GM10266 (cell line): Measurements from ENCODE around the gene SETD1A.

ENCODE experiments used
- DNase-seq: peaks from one replicate; pipeline ENCODE4 v3.0.0; 2012; ENCODE audit errors: extremely low spot score
- TF ChIP-seq, protein P1 (sequence below): IDR thresholded peaks from 2 replicates; pipeline ENCODE4 v1.5.1; 2012; ENCODE audit warnings: mild to moderate bottlenecking, low read depth; ENCODE audit not compliant: control insufficient read depth, insufficient read depth; ENCODE audit errors: missing control alignments

Gene SETD1A

GRCh38 chr16:31020536-31020935 lies 63.0 kb downstream of the SETD1A start:
- TF ChIP-seq, protein P1, sequence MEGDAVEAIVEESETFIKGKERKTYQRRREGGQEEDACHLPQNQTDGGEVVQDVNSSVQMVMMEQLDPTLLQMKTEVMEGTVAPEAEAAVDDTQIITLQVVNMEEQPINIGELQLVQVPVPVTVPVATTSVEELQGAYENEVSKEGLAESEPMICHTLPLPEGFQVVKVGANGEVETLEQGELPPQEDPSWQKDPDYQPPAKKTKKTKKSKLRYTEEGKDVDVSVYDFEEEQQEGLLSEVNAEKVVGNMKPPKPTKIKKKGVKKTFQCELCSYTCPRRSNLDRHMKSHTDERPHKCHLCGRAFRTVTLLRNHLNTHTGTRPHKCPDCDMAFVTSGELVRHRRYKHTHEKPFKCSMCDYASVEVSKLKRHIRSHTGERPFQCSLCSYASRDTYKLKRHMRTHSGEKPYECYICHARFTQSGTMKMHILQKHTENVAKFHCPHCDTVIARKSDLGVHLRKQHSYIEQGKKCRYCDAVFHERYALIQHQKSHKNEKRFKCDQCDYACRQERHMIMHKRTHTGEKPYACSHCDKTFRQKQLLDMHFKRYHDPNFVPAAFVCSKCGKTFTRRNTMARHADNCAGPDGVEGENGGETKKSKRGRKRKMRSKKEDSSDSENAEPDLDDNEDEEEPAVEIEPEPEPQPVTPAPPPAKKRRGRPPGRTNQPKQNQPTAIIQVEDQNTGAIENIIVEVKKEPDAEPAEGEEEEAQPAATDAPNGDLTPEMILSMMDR = no peak
- DNase-seq = no peak

DNA sequence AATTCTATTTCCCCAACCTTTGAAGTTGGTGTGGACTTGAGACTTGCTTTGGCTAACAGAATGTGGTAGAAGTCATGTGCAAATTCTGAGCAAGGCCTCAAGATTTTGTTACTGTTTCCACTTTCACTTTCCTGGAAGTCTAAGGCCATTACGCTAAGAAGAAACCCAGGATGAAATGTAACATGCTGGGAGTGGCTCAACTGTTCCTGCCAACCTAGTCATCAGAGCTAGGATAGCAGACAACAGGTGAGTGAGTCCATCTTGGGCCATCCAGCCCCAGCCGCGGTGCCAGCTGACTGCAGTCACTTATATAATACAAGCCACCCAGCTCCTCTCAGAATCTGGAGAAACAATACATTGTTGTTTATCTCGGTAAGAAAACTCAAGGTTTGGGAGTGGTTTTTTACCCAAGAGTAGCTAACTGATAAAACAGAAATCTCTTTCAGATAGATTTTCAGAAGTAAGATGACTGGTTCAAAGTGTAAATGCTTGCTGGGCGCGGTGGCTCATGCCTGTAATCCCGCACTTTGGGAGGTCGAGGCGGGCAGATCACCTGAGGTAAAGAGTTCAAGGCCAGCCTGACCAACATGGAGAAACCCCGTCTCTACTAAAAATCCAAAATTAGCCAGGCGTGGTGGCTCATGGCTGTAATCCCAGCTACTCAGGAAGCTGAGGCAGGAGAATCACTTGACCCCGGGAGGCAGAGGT lies 65.1 kb downstream of the SETD1A start:
- TF ChIP-seq, protein P1 = no peak
- DNase-seq = no peak

GRCh38 chr16:31023252-31023602 lies 65.7 kb downstream of the SETD1A start:
- TF ChIP-seq, protein P1 = no peak
- no peak for DNase-seq

GRCh38 chr16:31023627-31024226 lies 66.2 kb downstream of the SETD1A start:
- TF ChIP-seq, protein P1 = no peak
- no peak for DNase-seq

DNA sequence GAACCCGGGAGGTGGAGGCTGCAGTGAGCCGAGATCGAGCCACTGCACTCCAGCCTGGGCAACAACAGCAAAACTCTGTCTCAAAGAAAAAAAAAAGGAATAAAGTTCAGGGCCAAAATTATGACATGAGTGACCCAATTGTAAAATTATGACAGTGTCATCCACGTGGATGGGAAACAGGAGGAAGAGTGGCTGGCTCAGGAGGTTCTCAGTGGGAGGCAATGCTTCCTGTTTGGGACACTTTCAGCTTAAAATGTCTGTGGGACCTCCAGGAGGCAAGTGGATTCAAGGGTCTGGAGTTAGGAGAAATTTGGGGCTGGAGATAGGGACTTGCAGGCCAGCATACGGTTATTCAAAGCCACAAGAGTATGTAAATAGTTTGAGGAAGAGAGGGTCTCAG lies 67.8 kb downstream of the SETD1A start:
- no peak for DNase-seq
- TF ChIP-seq, protein P1 = no peak

- TF ChIP-seq, protein P1 = no peak
- DNase-seq = no peak
Observed at GRCh38 chr16:31029272-31029671, 71.7 kb downstream of the SETD1A start.

GRCh38 chr16:31031276-31031675 lies 73.7 kb downstream of the SETD1A start:
- no peak for DNase-seq
- TF ChIP-seq, protein P1 = no peak
